ENCODE results near the gene EPHA7.

Gene EPHA7

GRCh38 chr6:93243231-93243778 is 176.1 kb downstream of the EPHA7 start:
- no peak for DNase-seq (ENCODE audit: low read depth)

- no peak for DNase-seq (ENCODE audit: low read depth)
These were observed 177.3 kb downstream of the EPHA7 start for GRCh38 chr6:93242049-93242448.

GRCh38 chr6:93238632-93239031 is 180.7 kb downstream of the EPHA7 start:
- no peak for DNase-seq (ENCODE audit: low read depth)

- no peak for DNase-seq (ENCODE audit: low read depth)
These were observed 183.6 kb downstream of the EPHA7 start for GRCh38 chr6:93235775-93236174.

- DNase-seq (ENCODE audit: low read depth): no peak
These were observed 192.5 kb downstream of the EPHA7 start for GRCh38 chr6:93226822-93227221.

- no peak for DNase-seq (ENCODE audit: low read depth)
These were observed 197.1 kb downstream of the EPHA7 start for GRCh38 chr6:93222071-93222851.

GRCh38 chr6:93219447-93219846 is 199.9 kb downstream of the EPHA7 start:
- DNase-seq (ENCODE audit: low read depth): no peak

- DNase-seq (ENCODE audit: low read depth): no peak
These were observed 201.3 kb downstream of the EPHA7 start for GRCh38 chr6:93218096-93218495.

- no peak for DNase-seq (ENCODE audit: low read depth)
These were observed 206.3 kb downstream of the EPHA7 start for GRCh38 chr6:93213028-93213427.

GRCh38 chr6:93210908-93211307 is 208.5 kb downstream of the EPHA7 start:
- DNase-seq (ENCODE audit: low read depth): no peak

GRCh38 chr6:93209358-93209757 is 210.0 kb downstream of the EPHA7 start:
- no peak for DNase-seq (ENCODE audit: low read depth)

- no peak for DNase-seq (ENCODE audit: low read depth)
These were observed 222.9 kb downstream of the EPHA7 start for GRCh38 chr6:93196406-93196970.

- DNase-seq (ENCODE audit: low read depth): no peak
These were observed 224.9 kb downstream of the EPHA7 start for GRCh38 chr6:93194480-93194879.

- DNase-seq (ENCODE audit: low read depth): no peak
These were observed 225.5 kb downstream of the EPHA7 start for GRCh38 chr6:93193868-93194267.

All from stimulated activated CD4-positive, alpha-beta T cell treated with anti-CD3 and anti-CD28 coated beads, Interleukin-2, amount 100 ng/mL, for 4 hours (primary cell).